ENCODE data around the gene CREB3L2.

DNA sequence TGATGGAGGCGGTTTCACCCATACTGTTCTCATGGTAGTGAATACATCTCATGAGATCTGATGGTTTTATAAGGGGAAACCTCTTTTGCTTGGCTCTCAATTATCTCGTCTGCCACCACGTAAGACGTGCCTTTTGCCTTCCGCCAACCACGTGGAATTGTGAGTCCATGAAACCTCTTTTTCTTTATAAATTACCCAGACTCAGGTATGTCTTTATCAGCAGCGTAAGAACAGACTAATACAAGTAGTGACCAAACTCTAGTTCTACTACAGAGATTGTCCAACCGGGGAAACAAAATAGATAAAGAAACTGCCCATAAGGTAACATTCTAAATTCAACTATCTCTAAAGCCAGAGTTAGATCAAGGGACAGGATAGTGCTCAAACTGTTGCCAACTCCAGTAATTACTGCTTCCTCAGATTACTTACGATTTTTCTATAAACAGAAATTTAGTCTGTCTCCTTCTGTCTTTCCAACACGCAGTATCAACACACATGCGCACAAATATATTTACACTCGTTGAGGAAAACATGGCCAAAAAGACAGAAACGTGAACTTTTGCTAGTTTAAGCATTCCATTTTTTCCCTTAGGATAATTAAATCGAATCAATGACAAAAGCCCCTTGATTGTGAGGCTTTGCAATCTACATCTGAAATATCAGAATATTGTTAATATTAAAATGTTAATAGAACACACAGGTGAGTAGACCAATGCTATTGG lies 36.9 kb downstream of the CREB3L2 start:
- TF ChIP-seq, protein P1, sequence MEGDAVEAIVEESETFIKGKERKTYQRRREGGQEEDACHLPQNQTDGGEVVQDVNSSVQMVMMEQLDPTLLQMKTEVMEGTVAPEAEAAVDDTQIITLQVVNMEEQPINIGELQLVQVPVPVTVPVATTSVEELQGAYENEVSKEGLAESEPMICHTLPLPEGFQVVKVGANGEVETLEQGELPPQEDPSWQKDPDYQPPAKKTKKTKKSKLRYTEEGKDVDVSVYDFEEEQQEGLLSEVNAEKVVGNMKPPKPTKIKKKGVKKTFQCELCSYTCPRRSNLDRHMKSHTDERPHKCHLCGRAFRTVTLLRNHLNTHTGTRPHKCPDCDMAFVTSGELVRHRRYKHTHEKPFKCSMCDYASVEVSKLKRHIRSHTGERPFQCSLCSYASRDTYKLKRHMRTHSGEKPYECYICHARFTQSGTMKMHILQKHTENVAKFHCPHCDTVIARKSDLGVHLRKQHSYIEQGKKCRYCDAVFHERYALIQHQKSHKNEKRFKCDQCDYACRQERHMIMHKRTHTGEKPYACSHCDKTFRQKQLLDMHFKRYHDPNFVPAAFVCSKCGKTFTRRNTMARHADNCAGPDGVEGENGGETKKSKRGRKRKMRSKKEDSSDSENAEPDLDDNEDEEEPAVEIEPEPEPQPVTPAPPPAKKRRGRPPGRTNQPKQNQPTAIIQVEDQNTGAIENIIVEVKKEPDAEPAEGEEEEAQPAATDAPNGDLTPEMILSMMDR (IDR thresholded peaks at IDR 0.05), result no peak
- no peak for TF ChIP-seq POLR2A (IDR thresholded peaks at IDR 0.05)
